Mucosa of descending colon (tissue), 3 donors: ENCODE data around the gene EPN2. TPM values are rescaled to one million over a fixed set of nuclear protein-coding genes. Genes with fewer than 3 reads are reported as not detected.

Source experiments
- ATAC-seq: fragments of 200-7000 bp; cut with Tn5 transposase; one replicate; pipeline ENCODE4 v1.9.1; 2020; ENCODE audit warnings: mild to moderate bottlenecking, moderate library complexity
- DNase-seq, 3 donors: peaks; one replicate each; pipeline ENCODE4 v3.0.0-alpha.2; 2020
- H3K36me3 ChIP-seq: fragments of 200-600 bp; one replicate; pipeline ENCODE4 v1.8.0; 2021; ENCODE audit warnings: low read depth, mild to moderate bottlenecking
- H3K4me1 ChIP-seq: fragments of 200-600 bp; one replicate; pipeline ENCODE4 v1.8.0; 2021; ENCODE audit warnings: low read depth, mild to moderate bottlenecking
- H3K4me3 ChIP-seq: fragments of 200-600 bp; one replicate; pipeline ENCODE4 v1.8.0; 2021; ENCODE audit warnings: mild to moderate bottlenecking
- H3K9me3 ChIP-seq: fragments of 200-600 bp; one replicate; pipeline ENCODE4 v1.8.0; 2021; ENCODE audit warnings: mild to moderate bottlenecking
- intact Hi-C, 2 donors: fragments of 100-400 bp; cut with DNase I in 1 of 2; cut with micrococcal nuclease in 1 of 2; formaldehyde crosslinking; loops; one replicate each; pipeline versions ENCODE4 v1.11.0 to v1.11.1; 2022; cut with DNase I, micrococcal nuclease
- total RNA-seq, 3 donors: library from RNA; stranded (reverse); fragmentation: NEBNext Ultra II Directional in 2 of 3; extraction: Animal tissue kit (Norgen Biotek cat#: 25700) in 2 of 3; gene quantifications; one replicate each; pipeline versions ENCODE4 v1.2.1 to v1.2.4, GENCODE V29; 2021 to 2023
- TF ChIP-seq, protein P1 (sequence below): fragments of 200-600 bp; IDR thresholded peaks from one replicate; pipeline ENCODE4 v1.8.0; 2022; ENCODE audit warnings: antibody characterized with exemption, mild to moderate bottlenecking
- donor health status: DM: no; HTN: no; CAD: no; lungs with moderate emphysema.
- donor health status: DM: no; HTN: no; CAD: no.
- donor health status: DM: no; HTN: yes; CAD: no.

EPN2 gene
- total RNA-seq, 3 donors from 2014 or later: 32.6 to 75.8 (median 45.0) TPM

- Histone ChIP-seq H3K36me3 (no peaks in the 10 kb centered on the region), H3K4me3 (no peak overlapping the region), H3K9me3 (no peaks in the 10 kb centered on the region), H3K4me1 (peaks cover 22% of the 10 kb centered on the region)
- ATAC-seq: peak; percentile 12
- intact Hi-C loops: no loop called here
- TF ChIP-seq, protein P1, sequence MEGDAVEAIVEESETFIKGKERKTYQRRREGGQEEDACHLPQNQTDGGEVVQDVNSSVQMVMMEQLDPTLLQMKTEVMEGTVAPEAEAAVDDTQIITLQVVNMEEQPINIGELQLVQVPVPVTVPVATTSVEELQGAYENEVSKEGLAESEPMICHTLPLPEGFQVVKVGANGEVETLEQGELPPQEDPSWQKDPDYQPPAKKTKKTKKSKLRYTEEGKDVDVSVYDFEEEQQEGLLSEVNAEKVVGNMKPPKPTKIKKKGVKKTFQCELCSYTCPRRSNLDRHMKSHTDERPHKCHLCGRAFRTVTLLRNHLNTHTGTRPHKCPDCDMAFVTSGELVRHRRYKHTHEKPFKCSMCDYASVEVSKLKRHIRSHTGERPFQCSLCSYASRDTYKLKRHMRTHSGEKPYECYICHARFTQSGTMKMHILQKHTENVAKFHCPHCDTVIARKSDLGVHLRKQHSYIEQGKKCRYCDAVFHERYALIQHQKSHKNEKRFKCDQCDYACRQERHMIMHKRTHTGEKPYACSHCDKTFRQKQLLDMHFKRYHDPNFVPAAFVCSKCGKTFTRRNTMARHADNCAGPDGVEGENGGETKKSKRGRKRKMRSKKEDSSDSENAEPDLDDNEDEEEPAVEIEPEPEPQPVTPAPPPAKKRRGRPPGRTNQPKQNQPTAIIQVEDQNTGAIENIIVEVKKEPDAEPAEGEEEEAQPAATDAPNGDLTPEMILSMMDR: no peak
- DNase-seq: no peak
Measured at GRCh38 chr17:19262650-19263631, 25.8 kb downstream of the EPN2 start.

GRCh38 chr17:19263641-19264051 is 26.5 kb downstream of the EPN2 start:
- TF ChIP-seq, protein P1: no peak
- intact Hi-C loops: no loop called here

GRCh38 chr17:19264268-19264667 is 27.1 kb downstream of the EPN2 start:
- H3K4me1 ChIP-seq: peaks cover 35% of the 10 kb centered on the region

More at GRCh38 chr17:19263641-19264051, 26.5 kb downstream of the EPN2 start:
- Histone ChIP-seq H3K4me3 (no peak overlapping the region), H3K36me3 (no peaks in the 10 kb centered on the region), H3K4me1 (peaks cover 29% of the 10 kb centered on the region), H3K9me3 (no peaks in the 10 kb centered on the region)
- no peak for DNase-seq
- peak; percentile 37 for ATAC-seq

DNA sequence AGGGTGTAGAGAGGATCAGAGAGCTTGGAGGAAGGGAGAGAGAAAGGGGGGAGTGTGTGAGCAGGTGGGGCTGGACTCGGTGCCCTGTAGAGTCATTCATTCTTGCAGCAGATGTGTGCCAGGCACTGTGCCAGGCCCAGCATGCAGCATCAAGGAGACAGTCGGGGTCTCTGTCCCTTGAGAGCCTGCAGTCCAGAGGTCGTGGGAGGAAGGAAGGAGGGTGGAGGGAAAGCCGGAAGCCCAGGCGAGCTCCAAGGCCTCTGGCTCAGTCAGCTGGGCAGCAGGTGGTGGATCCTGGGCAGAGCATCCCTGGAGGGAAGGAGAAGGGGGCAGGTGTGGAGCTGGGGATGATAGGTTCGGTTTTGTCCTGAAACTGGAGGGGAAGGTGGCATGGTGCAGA is 27.5 kb downstream of the EPN2 start:
- ATAC-seq (peak; percentile 41), DNase-seq (no peak)
- intact Hi-C loops: no loop called here

More at GRCh38 chr17:19264268-19264667, 27.1 kb downstream of the EPN2 start:
- Histone ChIP-seq H3K9me3 (no peaks in the 10 kb centered on the region), H3K36me3 (no peaks in the 10 kb centered on the region), H3K4me3 (no peak overlapping the region)
- DNase-seq: no peak
- no peak for ATAC-seq
- TF ChIP-seq, protein P1: no peak
- intact Hi-C loops: no loop called here

DNA sequence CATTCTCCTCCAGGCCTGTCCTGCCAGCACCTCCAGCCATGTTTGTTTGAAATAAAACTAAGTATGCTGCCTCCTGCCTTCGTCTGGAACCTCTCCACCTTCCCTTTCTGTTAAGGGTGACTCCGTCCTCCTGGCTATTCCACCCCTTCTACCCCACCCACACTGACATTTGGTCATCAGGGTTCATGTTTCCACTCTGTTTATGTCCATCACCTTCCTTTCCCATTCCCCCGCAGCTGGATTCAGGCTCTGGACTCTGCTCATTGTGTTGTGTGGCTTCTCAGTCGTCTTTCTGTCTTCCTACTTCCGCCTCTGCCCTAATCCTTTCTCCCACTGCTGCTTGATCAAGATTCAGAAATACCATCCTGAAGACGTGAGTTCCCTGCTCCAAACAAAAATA is 28.6 kb downstream of the EPN2 start:
- Histone ChIP-seq H3K36me3 (no peaks in the 10 kb centered on the region), H3K4me1 (peaks cover 48% of the 10 kb centered on the region), H3K9me3 (no peaks in the 10 kb centered on the region), H3K4me3 (no peak overlapping the region)
- no peak for DNase-seq
- no peak for ATAC-seq
- intact Hi-C loops: no loop called here
- TF ChIP-seq, protein P1: no peak

More for the DNA sequence above, 27.5 kb downstream of the EPN2 start:
- H3K4me1 ChIP-seq: peaks cover 39% of the 10 kb centered on the region
- TF ChIP-seq, protein P1: no peak
- H3K36me3 ChIP-seq: no peaks in the 10 kb centered on the region
- no peak overlapping the region for H3K4me3 ChIP-seq
- H3K9me3 ChIP-seq: no peaks in the 10 kb centered on the region
